Effector memory CD4-positive, alpha-beta T cell (primary cell): ENCODE results near the gene HOMER3.
A peak's percentile ranks its signal among the peaks of the same experiment; 100 is the strongest.

Experiments used
- DNase-seq, 3 donors: peaks; one replicate each; pipeline ENCODE4 v3.0.0-alpha.2; 2020
- H3K27ac ChIP-seq: 2 replicates; pipeline ENCODE4 v1.7.0; 2013; ENCODE audit warnings: mild to moderate bottlenecking, low read length, moderate library complexity; ENCODE audit not compliant: insufficient read depth, poor library complexity, severe bottlenecking
- H3K27me3 ChIP-seq: replicated peaks from 2 replicates; pipeline ENCODE4 v1.7.0; 2013; ENCODE audit warnings: mild to moderate bottlenecking, low read length; ENCODE audit not compliant: insufficient read depth, control insufficient read depth, poor library complexity, severe bottlenecking
- H3K36me3 ChIP-seq: 2 replicates; pipeline ENCODE4 v1.7.0; 2013; ENCODE audit warnings: mild to moderate bottlenecking, low read length, moderate library complexity; ENCODE audit not compliant: control insufficient read depth, insufficient read depth
- H3K4me1 ChIP-seq: 2 replicates; pipeline ENCODE4 v1.7.0; 2013; ENCODE audit warnings: low read length, mild to moderate bottlenecking; ENCODE audit not compliant: control insufficient read depth, insufficient read depth, poor library complexity, severe bottlenecking
- H3K4me3 ChIP-seq: 2 replicates; pipeline ENCODE4 v1.7.0; 2013; ENCODE audit warnings: low read length, low read depth, mild to moderate bottlenecking; ENCODE audit not compliant: insufficient read depth, poor library complexity, severe bottlenecking
- H3K9me3 ChIP-seq: 2 replicates; pipeline ENCODE4 v1.7.0; 2013; ENCODE audit warnings: mild to moderate bottlenecking, low read length, moderate library complexity; ENCODE audit not compliant: control insufficient read depth

Gene HOMER3

DNA sequence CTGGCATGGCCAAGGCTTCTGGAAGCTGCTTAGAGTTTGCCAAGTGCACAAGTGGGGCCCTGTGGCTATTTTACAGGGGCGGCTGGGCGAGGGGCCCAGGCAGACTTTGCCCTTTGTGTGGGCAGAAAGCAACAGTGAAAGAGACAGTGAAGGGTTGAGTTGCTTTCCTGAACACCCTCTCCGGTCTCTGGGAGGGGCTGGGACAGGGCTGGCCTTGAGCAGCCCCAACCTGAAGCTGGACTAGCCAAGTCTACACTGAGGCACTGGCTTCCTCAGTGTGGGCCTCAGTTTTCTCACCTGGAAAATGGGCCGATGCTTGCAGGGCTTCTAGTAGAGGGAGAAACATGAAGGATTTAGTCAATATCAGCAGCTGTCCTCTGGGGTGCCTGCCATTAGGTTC, 2.4 kb upstream of the HOMER3 start:
- no peak overlapping the region for H3K4me3 ChIP-seq
- H3K9me3 ChIP-seq, result no peaks in the 10 kb centered on the region
- peaks cover 9% of the 10 kb centered on the region for H3K27me3 ChIP-seq
- no peaks in the 10 kb centered on the region for H3K36me3 ChIP-seq
- DNase-seq, result no peak
- H3K27ac ChIP-seq, result no peak overlapping the region
- peaks cover 11% of the 10 kb centered on the region for H3K4me1 ChIP-seq

DNA sequence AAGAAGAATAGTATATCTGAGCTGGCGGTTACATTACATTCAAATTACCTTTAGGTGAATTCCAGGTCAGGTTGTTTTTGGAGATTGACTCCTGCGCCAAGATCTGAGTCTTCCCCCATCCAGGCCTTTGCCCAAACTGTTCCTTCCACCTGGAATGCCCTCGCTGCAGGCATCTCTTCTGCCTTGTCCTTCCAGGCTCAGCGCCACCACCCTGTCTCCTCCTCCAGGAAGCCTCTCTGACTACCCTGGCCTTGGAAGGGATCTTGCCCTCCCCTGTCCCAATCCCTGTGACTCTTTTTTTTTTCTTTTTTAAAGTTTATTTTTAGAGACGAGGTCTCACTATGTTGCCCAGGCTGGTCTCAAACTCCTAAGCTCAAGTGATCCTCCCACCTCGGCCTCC, 1.7 kb upstream of the HOMER3 start:
- Histone ChIP-seq H3K9me3 (no peaks in the 10 kb centered on the region), H3K4me3 (no peak overlapping the region), H3K27me3 (peaks cover 9% of the 10 kb centered on the region), H3K27ac (no peak overlapping the region), H3K36me3 (no peaks in the 10 kb centered on the region), H3K4me1 (peaks cover 11% of the 10 kb centered on the region)
- DNase-seq, result no peak

DNA sequence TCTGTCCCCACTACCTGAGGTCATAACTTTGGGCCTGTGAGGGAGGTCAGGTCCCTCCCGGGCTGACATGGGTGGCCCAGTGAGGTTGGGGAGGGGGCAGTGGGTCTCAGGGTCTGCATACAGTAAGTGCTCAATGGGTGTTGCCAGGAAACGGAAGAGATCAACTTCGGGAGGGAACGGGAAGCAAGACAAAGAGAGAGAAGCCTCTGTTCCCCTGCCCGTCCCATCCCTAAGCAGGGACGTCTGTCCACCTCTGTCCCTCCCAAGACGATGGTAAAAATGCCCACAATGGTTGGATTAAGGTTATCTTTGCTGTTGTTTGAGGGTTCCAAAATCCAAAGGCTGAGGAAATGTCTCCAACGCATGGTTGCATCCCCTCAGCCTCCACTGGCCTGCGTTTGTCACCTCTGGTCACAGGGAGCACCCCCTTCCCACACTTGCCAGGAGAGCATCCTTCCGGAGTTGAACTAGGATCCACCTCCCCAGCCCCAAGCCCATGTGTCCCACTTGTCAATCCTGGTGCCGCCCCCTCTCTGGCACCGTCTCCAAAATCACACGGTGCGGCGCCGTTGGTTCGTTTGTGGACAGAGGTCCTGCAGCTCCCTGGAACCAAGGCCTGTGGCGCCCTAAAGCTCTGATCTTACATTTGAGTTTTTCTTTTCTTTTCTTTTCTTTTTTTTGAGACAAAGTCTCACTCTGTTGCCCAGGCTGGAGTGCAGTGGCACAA, 774 bp upstream of the HOMER3 start:
- Histone ChIP-seq H3K4me3 (no peak overlapping the region), H3K27ac (no peak overlapping the region), H3K4me1 (peaks cover 11% of the 10 kb centered on the region)

DNA sequence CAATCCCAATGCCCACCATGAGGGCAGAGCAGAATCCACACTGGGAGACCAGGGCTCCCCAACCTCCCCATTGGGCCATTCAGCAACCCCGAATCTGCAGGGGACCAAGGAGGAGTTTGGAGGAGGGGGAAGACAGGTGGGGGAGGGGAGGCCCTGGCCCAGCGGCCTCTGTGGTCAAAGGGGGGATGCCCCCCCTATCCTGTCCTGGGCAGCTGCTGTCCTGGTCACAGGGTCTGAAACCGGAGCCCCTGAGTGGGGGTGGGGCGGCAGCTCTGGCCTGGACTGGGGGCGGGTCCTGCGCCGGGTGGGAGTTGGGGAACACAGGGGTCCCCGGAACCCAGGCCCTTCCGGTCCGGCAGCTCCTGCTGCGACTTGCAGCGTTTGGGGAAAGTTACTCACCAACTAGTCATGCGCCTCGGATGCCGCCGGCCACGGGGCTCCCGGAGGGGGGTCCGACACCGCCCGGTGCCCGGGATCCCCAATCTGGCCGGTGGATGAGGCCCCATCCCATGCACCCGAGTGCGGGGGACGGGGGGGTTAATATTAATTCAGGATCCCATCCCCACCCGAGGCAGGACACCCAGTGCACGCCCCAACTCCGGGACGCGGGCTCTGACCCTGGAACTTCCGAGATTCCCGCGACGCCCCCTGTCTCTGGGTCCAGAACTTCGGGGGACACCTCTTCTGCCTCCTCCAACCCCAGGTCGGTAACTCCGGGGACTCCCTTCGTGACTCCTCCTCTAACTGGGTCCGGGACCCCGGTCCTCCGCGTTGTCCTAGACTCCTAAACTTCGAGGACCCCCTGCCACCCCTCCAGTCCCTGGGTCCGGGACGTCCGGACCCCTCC, 872 bp downstream of the HOMER3 start:
- peaks cover 9% of the 10 kb centered on the region for H3K27me3 ChIP-seq
- H3K4me3 ChIP-seq, result peak overlapping the region; percentile 49
- H3K27ac ChIP-seq, result no peak overlapping the region

More for the DNA sequence above, 774 bp upstream of the HOMER3 start:
- Histone ChIP-seq H3K27me3 (peaks cover 9% of the 10 kb centered on the region), H3K36me3 (no peaks in the 10 kb centered on the region), H3K9me3 (no peaks in the 10 kb centered on the region)
- no peak for DNase-seq

DNA sequence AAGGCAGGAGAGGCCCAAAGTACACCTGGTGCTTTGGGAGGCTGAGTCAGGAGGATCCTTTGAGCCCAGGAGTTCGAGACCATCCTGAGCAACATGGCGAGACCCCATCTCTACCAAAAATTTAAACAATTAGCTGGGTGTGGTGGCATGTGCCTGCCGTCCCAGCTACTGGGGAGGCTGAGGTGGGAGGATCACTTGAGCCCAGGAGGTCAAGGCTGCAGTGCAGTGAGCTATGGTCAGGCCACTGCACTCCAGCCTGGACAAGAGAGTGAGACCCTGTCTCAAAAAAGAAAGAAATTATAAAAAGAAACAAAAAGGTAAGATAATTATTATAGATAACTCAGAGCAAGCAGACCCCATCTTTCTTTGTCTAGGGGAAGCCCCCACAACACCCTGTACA, 1.9 kb downstream of the HOMER3 start:
- Histone ChIP-seq H3K4me3 (no peak overlapping the region), H3K36me3 (no peaks in the 10 kb centered on the region), H3K27ac (no peak overlapping the region), H3K4me1 (peaks cover 11% of the 10 kb centered on the region), H3K27me3 (peaks cover 9% of the 10 kb centered on the region), H3K9me3 (no peaks in the 10 kb centered on the region)
- DNase-seq, result no peak

More for the DNA sequence above, 872 bp downstream of the HOMER3 start:
- peaks cover 11% of the 10 kb centered on the region for H3K4me1 ChIP-seq
- no peak for DNase-seq
- no peaks in the 10 kb centered on the region for H3K36me3 ChIP-seq
- no peaks in the 10 kb centered on the region for H3K9me3 ChIP-seq

DNA sequence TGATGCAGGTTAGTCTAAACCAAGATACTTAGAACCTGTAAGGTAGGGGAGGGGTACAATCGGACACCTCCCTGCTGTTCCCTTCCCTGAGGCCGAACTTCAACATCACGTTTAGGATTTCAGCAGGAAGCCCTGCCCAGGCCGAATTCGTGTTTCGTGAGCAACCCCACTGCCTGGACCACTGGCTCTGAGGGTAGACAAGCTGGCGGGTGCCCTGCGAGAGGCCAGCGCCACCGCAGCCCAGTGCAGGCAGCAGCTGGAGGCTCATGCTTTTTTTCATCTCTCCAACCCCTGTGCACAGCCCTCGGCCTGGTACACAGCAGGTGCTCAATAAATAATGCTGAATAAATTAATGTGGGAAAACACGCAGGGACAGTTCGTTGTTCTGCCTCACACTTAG, 7.7 kb downstream of the HOMER3 start:
- Histone ChIP-seq H3K9me3 (no peaks in the 10 kb centered on the region), H3K27ac (no peak overlapping the region), H3K36me3 (no peaks in the 10 kb centered on the region), H3K4me3 (no peak overlapping the region), H3K27me3 (no peaks in the 10 kb centered on the region), H3K4me1 (peaks cover 9% of the 10 kb centered on the region)
- DNase-seq, result no peak

DNA sequence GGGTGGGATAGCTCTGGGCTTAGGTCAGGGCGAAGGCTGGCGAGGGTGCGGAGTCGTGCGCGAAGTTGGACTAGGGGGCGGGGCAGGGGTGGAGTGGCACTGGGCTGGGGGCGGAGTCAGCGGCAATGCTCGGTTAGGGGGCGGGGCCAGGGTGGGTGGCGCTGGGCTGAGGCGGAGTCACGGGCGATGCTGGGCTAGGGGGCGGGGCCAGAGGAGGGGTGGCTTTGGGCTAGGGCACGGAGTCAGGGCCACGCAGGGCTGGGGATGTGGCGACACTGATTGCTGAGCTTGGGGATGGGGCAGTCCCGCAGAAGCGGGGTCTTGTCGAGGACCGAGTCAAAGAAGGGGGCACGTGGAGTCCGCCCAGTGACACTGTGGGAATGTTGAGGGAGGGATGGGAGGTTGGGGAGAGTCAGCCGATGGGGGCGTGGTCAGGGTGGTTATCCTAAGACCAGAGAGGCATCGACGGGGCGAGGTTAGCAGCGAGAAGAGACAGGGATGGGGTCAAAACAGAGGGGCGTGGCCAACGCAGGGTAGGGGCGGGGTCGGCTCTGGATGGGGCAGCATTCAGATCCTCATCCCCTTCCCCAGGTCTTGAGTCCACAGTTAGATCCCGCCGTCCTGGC, 8.7 kb downstream of the HOMER3 start:
- Histone ChIP-seq H3K4me3 (peak overlapping the region; percentile 50), H3K36me3 (peaks cover 5% of the 10 kb centered on the region), H3K4me1 (peaks cover 9% of the 10 kb centered on the region), H3K9me3 (no peaks in the 10 kb centered on the region), H3K27ac (no peak overlapping the region), H3K27me3 (no peaks in the 10 kb centered on the region)
- DNase-seq, result peak; percentile 73 to 81 (median 79)

DNA sequence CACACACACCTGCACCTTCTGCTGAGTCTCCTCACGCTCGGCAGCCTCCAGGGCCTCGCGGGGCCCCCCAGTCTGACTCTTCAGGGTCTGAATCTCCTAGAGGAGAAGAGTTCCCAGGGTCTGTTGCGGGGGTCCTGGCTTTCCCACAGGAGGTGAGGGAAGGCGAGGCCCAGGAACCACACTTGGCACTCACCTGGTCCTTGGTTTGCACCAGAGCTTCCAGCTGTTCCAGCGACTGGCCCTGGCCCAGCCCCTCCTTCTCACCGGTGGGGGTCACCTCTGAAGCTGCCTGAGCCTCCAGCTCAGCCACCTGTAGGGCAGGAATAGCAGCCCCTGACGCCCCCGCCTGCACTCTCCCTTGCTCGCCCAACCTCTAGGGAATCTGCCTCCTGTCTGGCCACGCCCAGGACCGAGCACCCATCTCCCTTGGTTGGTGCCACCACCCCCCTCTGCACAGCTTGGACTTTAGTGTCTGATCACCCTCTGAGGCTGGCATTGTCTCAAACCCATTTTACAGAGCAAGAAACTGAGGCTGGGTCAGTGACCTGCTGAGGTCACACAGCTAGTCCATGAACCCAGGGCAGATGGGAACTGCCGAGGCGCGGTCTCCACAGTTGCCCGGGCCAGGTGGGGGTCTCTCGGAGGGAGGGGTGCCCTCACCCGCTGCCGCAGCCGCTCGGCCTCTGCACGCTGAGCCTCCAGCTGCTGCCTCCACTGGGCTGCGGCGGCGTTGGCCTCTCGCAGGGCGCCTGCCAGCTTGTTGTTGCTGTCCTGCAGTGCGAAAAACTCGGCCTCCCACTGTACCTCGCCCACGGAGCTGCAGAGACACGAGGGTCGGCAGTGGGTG, 9.5 kb downstream of the HOMER3 start:
- Histone ChIP-seq H3K27ac (no peak overlapping the region), H3K4me3 (no peak overlapping the region), H3K36me3 (peaks cover 6% of the 10 kb centered on the region), H3K9me3 (no peaks in the 10 kb centered on the region), H3K4me1 (peaks cover 9% of the 10 kb centered on the region), H3K27me3 (no peaks in the 10 kb centered on the region)
- no peak for DNase-seq

DNA sequence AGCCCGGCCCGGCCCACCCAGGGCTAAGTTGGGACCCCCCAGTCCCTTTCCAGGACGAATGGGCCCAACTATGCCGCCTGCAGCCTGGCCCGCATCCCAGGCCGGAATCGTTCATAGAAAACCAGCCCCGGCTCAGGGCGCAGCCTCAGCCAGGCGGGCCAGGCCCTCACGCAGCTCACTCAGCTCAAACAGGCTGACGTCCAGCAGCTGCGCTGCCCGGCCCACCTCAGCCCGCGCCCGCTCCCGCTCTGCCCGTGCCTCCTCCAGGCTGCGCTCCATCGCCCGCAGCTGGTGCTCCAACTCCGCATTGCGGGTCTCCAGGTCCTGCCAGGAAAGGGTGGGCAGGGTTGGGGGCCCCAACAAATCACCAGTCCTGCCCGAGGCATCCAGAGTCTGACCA, 11.7 kb downstream of the HOMER3 start:
- no peak for DNase-seq
- Histone ChIP-seq H3K27me3 (no peaks in the 10 kb centered on the region), H3K27ac (no peak overlapping the region), H3K4me1 (peaks cover 9% of the 10 kb centered on the region), H3K9me3 (no peaks in the 10 kb centered on the region), H3K4me3 (no peak overlapping the region), H3K36me3 (peaks cover 19% of the 10 kb centered on the region)
